GM18519 (cell line): ENCODE measurements around the gene FAM237B.
"Not testable (repeated sequence)": the region's sequence is repeated elsewhere in the genome, so short reads cannot be mapped to it uniquely, and the experiment has no call there.

Experiments used
- ATAC-seq: cut with Tn5 transposase; IDR thresholded peaks from one replicate; pipeline ENCODE4 v1.9.1; 2021; ENCODE audit warnings: mild to moderate bottlenecking, moderate library complexity; ENCODE audit not compliant: unreplicated experiment, low FRiP score

FAM237B gene

DNA sequence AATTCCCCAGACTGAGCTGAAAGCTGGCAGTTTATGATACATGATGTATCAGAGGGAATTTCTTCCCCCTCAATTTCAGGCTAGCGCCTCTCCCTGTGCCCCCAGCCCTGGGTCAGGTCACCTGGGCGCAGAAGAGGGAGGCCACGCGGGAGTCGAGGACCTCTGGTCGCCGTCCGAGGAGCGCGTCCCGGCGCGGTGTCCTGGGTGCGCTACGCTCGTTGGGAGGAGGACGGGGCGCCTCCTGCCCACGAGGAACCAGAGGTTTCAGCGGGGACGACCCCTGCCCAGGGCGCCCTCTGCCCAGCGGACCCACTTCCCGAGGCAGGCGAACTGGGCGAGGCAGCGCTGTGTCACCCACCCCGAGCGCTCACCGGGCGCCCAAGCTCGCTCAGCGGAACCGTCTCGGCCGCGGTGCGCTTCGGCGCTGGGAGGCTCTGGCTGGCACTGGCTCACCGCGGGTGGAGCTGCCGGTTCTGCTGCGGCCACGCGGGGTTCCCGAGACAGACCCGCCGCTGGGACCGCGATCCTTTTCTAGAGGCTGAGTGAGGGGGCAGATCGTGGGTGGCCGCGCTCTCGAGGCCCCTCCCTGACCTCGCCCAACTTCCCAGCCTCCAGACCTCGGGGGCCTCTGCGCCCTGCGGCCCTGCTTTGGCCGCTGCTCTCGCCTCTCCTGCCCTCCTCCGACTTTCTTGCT lies at the start of gene FAM237B:
FAM237B (minus strand) TSS at position 504 of the 694 bp plus-strand sequence. CDS start 1,556 bp downstream, outside the sequence.
- no peak for ATAC-seq

DNA sequence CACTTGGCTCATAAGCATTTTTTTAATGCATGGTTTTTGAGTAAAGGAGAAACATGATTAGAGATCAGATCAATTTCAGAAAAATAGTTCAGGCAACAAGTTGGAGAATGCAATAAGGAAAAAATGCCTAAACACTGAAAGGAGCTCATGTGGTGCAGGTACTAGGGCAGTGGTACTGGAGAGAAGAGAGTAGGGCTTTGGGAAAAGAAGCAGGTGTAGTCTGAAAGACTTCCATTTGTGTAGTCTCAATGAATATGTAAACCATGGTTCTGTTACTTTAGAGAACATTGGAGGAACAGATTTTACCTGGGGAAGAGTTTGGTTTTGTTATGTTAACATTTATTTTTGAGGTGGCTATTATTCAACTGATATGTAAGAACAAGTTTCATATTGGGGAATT lies 30.9 kb upstream of the FAM237B start:
- ATAC-seq, result no peak

GRCh38 chr7:90350032-90350431 lies 28.9 kb upstream of the FAM237B start:
- ATAC-seq, result not testable (repeated sequence)

DNA sequence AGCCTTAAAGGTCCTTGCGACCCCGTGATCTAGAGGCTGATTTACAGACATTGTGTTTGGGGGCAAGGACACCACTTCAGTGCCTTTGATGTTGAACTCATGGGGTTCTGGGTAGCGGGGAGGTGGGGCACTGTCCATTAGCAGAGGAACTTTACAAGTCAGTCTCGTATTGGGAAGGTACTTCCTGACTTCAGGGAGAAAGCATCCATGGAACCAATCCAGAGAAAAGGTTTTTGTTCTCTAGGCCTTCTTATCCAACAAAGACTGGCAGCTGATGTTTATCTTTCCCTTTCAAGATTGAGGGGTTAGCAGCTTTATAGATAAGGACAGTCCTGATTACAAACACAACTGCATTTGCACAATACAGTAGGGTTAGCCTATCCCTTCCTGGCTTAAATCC lies 28.2 kb upstream of the FAM237B start:
- ATAC-seq, result no peak

GRCh38 chr7:90347759-90348158 lies 26.7 kb upstream of the FAM237B start:
- no peak for ATAC-seq

- ATAC-seq, result peak; percentile 94
Observed at GRCh38 chr7:90346336-90347125, 25.4 kb upstream of the FAM237B start, which contains the start of gene GTPBP10. TSS of gene GTPBP10 (plus strand) at chr7:90346716. CDS start at chr7:90346742, 26 bp downstream.

DNA sequence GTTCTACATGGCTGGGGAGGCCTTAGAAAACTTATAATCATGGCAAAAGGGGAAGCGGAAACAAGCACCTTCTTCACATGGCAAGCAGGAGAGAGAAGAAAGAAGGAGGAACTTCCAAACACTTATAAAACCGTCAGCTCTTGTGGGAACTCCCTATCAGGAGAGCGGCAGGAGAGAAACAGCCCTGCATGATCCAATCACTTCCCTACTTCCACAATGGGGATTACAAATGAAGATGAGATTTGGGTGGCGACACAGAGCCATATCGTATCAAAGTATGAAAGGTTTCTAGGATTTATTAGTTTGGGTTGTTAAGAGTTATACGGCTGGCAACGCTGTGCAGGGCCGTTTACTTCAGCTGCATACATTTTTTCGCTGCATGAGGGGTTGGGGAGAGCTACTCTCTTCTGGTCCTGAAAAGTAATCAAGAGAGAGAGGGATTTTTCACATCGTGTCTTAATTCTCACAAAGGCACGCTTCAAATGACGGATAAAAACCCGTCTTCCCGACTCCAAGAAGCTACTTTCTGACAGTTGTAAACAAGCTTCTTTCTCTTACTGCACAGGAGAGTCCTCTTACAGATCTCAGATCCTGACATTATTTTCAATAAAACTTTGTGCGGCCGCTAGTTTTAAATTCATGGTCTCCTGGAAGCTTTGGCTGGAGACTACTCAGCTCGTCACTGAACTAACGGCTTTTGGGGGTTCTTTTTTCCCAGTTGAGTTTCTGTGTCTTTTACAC lies 24.7 kb upstream of the FAM237B start:
- peak; percentile 1 for ATAC-seq

DNA sequence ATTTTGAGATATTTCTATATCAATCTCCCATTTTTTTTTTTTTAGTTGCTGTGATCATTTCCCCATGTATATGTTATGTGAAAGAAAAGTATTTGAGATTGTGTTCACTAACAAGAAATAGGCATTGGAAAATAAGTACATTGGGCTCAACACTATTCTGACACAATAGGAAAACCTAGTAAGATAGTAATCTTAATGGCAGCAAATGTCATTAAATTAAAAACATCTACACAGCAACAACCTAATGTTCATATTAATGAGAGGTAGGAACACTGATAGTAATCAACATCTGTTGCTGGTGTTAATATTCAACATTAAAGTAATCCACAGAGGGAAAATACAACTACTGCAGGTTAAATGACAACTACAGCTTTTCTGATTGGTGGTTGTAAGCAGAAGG lies 23.9 kb upstream of the FAM237B start:
- no peak for ATAC-seq

DNA sequence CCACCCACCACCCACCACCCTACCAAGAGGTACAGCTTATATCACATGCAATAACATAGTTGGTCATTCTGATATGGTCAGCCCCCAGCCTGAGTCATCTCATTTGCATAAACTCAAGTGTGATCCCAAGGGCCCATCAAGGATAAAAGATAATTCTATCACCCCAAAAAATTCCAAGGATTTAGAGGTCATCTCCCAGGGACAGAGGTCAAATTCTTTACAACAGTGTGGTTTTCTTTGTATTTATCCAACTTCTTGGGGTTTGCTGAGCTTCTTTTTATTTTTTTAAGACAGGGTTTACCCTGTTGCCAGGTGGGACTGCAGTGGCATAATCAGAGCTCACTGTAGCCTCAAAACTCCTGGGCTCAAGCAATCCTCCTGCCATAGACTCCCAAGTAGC lies 16.0 kb upstream of the FAM237B start:
- no peak for ATAC-seq

GRCh38 chr7:90334926-90335325 lies 13.8 kb upstream of the FAM237B start:
- not testable (repeated sequence) for ATAC-seq

DNA sequence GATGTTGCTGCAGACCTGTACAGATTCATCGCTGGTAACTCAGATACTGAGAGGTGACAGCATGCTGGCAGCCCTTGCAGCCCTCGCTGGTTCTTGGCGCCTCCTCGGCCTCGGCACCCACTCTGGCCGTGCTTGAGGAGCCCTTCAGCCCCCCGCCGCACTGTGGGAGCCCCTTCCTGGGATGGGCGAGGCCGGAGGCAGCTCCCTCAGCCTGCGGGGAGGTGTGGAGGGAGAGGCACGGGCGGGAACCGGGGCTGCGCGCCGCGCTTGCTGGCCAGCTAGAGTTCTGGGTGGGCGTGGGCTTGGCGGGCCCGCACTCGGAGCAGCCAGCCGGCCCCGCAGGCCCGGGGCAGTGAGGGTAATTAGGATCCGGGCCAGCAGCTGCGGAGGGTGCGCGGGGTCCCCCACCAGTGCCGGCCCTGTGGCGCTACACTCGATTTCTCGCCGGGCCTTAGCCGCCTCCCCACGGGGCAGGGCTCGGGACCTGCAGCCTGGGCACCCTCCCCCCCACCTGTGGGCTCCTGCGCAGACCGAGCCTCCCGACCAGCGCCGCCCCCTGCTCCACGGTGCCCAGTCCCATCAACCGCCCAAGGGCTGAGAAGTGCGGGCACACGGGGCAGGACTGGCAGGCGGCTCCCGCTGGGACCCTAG lies 13.2 kb upstream of the FAM237B start:
- ATAC-seq, result no peak

GRCh38 chr7:90326500-90326899 lies 5.4 kb upstream of the FAM237B start:
- ATAC-seq, result no peak

- ATAC-seq, result no peak
Observed at GRCh38 chr7:90322837-90323236, 1.7 kb upstream of the FAM237B start.

- ATAC-seq, result no peak
Observed at GRCh38 chr7:90320418-90320800, 695 bp downstream of the FAM237B start.

DNA sequence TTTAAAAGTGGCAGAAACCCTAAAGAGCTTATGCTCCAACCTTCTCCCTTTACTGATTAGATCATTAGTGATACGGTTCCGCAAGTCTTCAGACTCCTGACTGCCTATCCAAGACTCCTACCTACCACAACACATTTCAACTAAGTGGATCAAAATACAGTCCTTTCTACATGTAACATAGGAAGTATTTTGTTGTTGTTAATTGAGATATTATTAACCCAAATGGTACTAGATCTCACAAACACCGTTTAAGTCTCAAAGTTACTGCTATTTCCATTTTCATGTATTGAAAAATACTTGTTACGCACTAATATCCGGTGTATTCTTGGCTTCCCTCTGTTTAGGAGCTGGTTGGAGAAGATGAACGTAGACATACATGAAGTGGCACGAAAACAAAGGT lies 1.1 kb downstream of the FAM237B start:
- ATAC-seq, result no peak

GRCh38 chr7:90313907-90314306 lies 7.2 kb downstream of the FAM237B start:
- no peak for ATAC-seq

- ATAC-seq, result no peak
Observed at GRCh38 chr7:90312745-90313144, 8.4 kb downstream of the FAM237B start.

GRCh38 chr7:90311175-90311574 lies 9.9 kb downstream of the FAM237B start:
- ATAC-seq, result no peak

DNA sequence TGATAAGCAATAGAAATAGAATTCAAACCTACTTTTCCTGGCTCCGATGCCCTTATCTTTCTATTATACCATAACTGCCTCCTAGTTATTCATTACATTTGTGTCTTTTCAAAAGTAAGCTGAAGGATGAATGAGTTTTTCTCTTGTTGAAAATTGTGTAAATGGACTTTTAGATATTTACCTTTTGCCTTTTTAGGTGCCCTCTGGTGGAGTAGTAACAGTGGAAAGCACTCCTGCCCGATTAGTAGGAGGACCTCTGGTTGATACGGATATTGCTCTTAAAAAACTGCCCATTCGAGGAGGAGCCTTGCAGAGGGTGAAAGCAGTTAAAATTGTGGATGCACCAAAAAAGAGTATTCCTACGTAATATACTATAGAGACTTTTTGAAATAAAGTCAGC lies 11.2 kb downstream of the FAM237B start:
- ATAC-seq, result no peak

DNA sequence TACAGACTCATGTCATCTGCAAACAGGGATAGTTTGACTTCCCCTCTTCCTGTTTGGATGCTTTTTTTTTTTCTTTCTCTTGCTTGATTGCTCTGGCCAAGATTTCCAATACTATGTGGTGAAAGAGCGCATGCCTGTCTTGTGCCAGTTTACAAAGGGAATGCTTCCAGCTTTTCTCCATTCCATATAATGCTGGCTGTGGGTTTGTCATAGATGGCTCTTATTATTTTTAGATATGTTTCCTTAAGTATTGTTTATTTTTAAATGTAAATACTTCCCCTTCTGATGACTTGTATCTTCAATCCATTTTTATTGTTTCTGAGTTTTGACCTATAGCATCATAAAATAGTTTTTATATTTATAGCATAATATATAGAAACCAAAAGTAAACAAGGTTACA lies 17.9 kb downstream of the FAM237B start:
- no peak for ATAC-seq
